Heart right ventricle (tissue), 16 donors: ENCODE data around the gene TMPRSS9. TPM values are rescaled to one million over a fixed set of nuclear protein-coding genes. Genes with fewer than 3 reads are reported as not detected.
A peak's percentile ranks its signal among the peaks of the same experiment; 100 is the strongest.

Source experiments
- ATAC-seq, 8 donors: fragments of 200-7000 bp; cut with Tn5 transposase; one replicate each; pipeline ENCODE4 v1.9.1; 2020; ENCODE audit warnings: mild to moderate bottlenecking in 8 of 8, moderate library complexity in 8 of 8, moderate number of reproducible peaks in 1 of 8
- DNase-seq, 2 donors: peaks; one replicate each; pipeline ENCODE4 v3.0.0-alpha.2; 2020
- H3K27ac ChIP-seq, 10 donors: fragments of 200-600 bp; sonication (generic) in 2 of 10; one replicate each; pipeline versions ENCODE4 v1.5.0 to v1.8.0; 2020 to 2022; ENCODE audit warnings: mild to moderate bottlenecking in 3 of 10
- H3K27me3 ChIP-seq, 7 donors: fragments of 200-600 bp; one replicate each; pipeline ENCODE4 v1.8.0; 2021 to 2022; ENCODE audit warnings: mild to moderate bottlenecking in 2 of 7
- H3K36me3 ChIP-seq, 9 donors: fragments of 200-600 bp; sonication (generic) in 1 of 9; one replicate each; pipeline versions ENCODE4 v1.5.0 to v1.8.0; 2020 to 2022; ENCODE audit warnings: mild to moderate bottlenecking in 2 of 9
- H3K4me1 ChIP-seq, 9 donors: fragments of 200-600 bp; sonication (generic) in 1 of 9; one replicate each; pipeline versions ENCODE4 v1.5.0 to v1.8.0; 2020 to 2022; ENCODE audit warnings: mild to moderate bottlenecking in 4 of 9
- H3K4me3 ChIP-seq, 10 donors: fragments of 200-600 bp; sonication (generic) in 2 of 10; one replicate each; pipeline versions ENCODE4 v1.5.0 to v1.8.0; 2020 to 2022; ENCODE audit warnings: mild to moderate bottlenecking in 7 of 10, moderate library complexity in 2 of 10
- H3K9me3 ChIP-seq, 11 donors: fragments of 200-600 bp in 10 of 11; sonication (generic) in 2 of 11; one replicate each; pipeline versions ENCODE4 v1.5.0 to v1.8.0; 2013 to 2022; ENCODE audit warnings: mild to moderate bottlenecking in 2 of 11, control low read depth in 1 of 11, moderate library complexity in 1 of 11
- WGBS, 2 donors: extraction: QIAGEN DNeasy Blood & Tissue Kit; methylation state at CpG; one replicate each; pipeline ENCODE4 v1.1.7; 2013; ENCODE audit warnings: inconsistent platforms in 1 of 2; 5-methylcytosine and 5-hydroxymethylcytosine counted together
- intact Hi-C, 10 donors: fragments of 100-400 bp; cut with DNase I; formaldehyde crosslinking; loops; one replicate each; pipeline versions ENCODE4 v1.11.1 to v1.14.2; 2022
- polyA plus RNA-seq, 2 donors: library from polyadenylated mRNA; stranded (reverse); fragments of 200-250 nt; gene quantifications; one replicate each; pipeline ENCODE4 v1.2.3, GENCODE V29; 2013
- total RNA-seq, 10 donors: library from RNA; stranded (reverse); fragmentation: NEBNext Ultra II Directional in 3 of 10; extraction: Animal tissue kit (Norgen Biotek cat#: 25700) in 3 of 10; gene quantifications; one replicate each; pipeline versions ENCODE4 v1.2.1 to v1.2.4, GENCODE V29; 2021 to 2023
- TF ChIP-seq, protein P1 (sequence below), 9 donors: fragments of 200-600 bp; sonication (generic) in 2 of 9; IDR thresholded peaks; one replicate each; pipeline versions ENCODE4 v1.5.0 to v1.8.0; 2021 to 2022; ENCODE audit warnings: antibody characterized with exemption in 9 of 9, mild to moderate bottlenecking in 5 of 9, moderate library complexity in 1 of 9
- donor health status: Arrhythmogenic right ventricular cardiomyopathy.
- donor health status: ischemic (EF 13 %, LVEDD 7.1; RV severe dilation, severe dysfunction).
- donor health status: healthy with polysubstance abuse.
- donor health status: DM: no; HTN: yes; CAD: no.
- donor health status: DM: no; HTN: no; CAD: no.
- donor health status: ischemic (EF 25% LVEDD 6.9; RV normal size, moderate dysfunction).
- donor health status: ischemic (EF 25% LVEDD 5.7; RV mildly dilated, moderate dysfunction).
- donor health status: healthy.
- donor health status: DM: yes; HTN: yes; CAD: no.
- donor health status: Ischemic cardiomyopathy.
- donor health status: ischemic (EF 35%, LVEDD 5.7; RV mildly dilated, moderate dysfunction).
- donor health status: nonischemic (EF 11% LVEDD 7.7; RV severe dilation, severe dysfunction).
- donor health status: DM: yes; HTN: yes; CAD: no.
- donor health status: PGD.
- donor health status: ischemic (EF 29% LVEDD 5.4; RV normal size, mild dysfunction).
- donor health status: nonischemic (EF 23%, LVEDD 6.1; RV moderate dilation, normal function).

Gene TMPRSS9
- total and polyA plus RNA-seq, 12 donors: 0.01 TPM; not detected in 11

DNA sequence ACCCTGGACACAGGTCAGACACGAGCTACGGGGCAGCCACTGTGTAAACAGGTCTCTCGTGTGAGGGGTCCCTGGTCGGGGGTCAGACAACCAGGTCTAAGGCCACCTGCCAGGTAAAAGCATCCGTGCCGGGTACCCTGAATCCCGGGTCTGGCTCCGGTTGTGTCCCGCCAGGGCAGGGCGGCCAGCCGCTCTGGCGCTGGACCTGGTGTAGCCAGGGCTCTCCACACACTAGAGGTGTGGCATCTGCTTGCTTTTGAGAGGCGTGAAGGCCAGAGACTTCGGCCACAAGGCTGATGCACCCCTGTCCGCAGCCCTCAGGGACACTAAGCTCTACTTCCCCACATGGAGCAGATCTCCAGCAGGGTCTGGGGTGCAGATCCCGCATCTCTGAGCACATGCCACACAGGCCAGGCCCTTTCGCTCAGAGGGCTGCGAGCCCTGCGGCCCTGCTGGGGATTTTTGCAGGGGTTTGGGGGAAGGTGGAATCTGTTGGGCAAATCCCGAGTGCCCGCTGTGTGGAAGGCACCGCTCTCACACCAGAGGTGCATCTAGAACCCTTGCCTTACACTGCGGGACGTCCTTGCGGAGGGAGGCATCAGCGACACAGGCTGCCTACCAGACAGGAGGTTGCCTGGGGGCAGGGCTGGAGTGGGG lies 81.2 kb downstream of the TMPRSS9 start:
- no peaks in the 10 kb centered on the region for H3K9me3 ChIP-seq
- TF ChIP-seq, protein P1, sequence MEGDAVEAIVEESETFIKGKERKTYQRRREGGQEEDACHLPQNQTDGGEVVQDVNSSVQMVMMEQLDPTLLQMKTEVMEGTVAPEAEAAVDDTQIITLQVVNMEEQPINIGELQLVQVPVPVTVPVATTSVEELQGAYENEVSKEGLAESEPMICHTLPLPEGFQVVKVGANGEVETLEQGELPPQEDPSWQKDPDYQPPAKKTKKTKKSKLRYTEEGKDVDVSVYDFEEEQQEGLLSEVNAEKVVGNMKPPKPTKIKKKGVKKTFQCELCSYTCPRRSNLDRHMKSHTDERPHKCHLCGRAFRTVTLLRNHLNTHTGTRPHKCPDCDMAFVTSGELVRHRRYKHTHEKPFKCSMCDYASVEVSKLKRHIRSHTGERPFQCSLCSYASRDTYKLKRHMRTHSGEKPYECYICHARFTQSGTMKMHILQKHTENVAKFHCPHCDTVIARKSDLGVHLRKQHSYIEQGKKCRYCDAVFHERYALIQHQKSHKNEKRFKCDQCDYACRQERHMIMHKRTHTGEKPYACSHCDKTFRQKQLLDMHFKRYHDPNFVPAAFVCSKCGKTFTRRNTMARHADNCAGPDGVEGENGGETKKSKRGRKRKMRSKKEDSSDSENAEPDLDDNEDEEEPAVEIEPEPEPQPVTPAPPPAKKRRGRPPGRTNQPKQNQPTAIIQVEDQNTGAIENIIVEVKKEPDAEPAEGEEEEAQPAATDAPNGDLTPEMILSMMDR (IDR thresholded peaks at IDR 0.05): no peak
- H3K4me1 ChIP-seq: no peaks in the 10 kb centered on the region
- no peak for ATAC-seq
- no peaks in the 10 kb centered on the region for H3K27me3 ChIP-seq
- 96 to 98% methylated on average over 26 of the region's 26 CpGs for WGBS, 2 donors
- no peak overlapping the region for H3K4me3 ChIP-seq
- H3K27ac ChIP-seq: no peak overlapping the region
- DNase-seq: no peak
- intact Hi-C loops: no loop called here
- H3K36me3 ChIP-seq: peaks cover 0 to 62% (median 15%) of the 10 kb centered on the region in 9 donors

- no peaks in the 10 kb centered on the region for H3K4me1 ChIP-seq
- H3K36me3 ChIP-seq: peaks cover 0 to 48% (median under 1%) of the 10 kb centered on the region in 9 donors
- intact Hi-C loops: no loop called here
- no peaks in the 10 kb centered on the region for H3K27me3 ChIP-seq
- TF ChIP-seq, protein P1 (IDR thresholded peaks at IDR 0.05): no peak
- WGBS, 2 donors: 93 to 97% methylated on average over 17 to 22 of the region's 22 CpGs
- H3K9me3 ChIP-seq: no peaks in the 10 kb centered on the region
- DNase-seq (no peak), ATAC-seq (no peak)
- no peak overlapping the region for H3K27ac ChIP-seq
- no peak overlapping the region for H3K4me3 ChIP-seq
Measured at GRCh38 chr19:2443116-2443784, 83.2 kb downstream of the TMPRSS9 start.

- ATAC-seq: no peak
- Histone ChIP-seq H3K27me3 (no peaks in the 10 kb centered on the region), H3K27ac (no peak overlapping the region), H3K4me1 (no peaks in the 10 kb centered on the region), H3K36me3 (peaks cover 0 to 43% (median 0%) of the 10 kb centered on the region in 9 donors), H3K9me3 (no peaks in the 10 kb centered on the region), H3K4me3 (no peak overlapping the region)
- TF ChIP-seq, protein P1 (IDR thresholded peaks at IDR 0.05): no peak
- DNase-seq: no peak
- WGBS, 2 donors: 91% methylated on average over 17 of the region's 17 CpGs
- intact Hi-C loops: no loop called here
Measured at GRCh38 chr19:2443785-2444182, 83.7 kb downstream of the TMPRSS9 start.

GRCh38 chr19:2444251-2445002 lies 84.4 kb downstream of the TMPRSS9 start:
- intact Hi-C loops: no loop called here
- DNase-seq: no peak

More at GRCh38 chr19:2444251-2445002, 84.4 kb downstream of the TMPRSS9 start:
- WGBS, 2 donors: 93 to 96% methylated on average over 34 of the region's 34 CpGs
- Histone ChIP-seq H3K4me3 (no peak overlapping the region), H3K27me3 (no peaks in the 10 kb centered on the region), H3K9me3 (no peaks in the 10 kb centered on the region), H3K36me3 (peaks cover 0 to 43% (median 0%) of the 10 kb centered on the region in 9 donors), H3K27ac (no peak overlapping the region), H3K4me1 (no peaks in the 10 kb centered on the region)
- TF ChIP-seq, protein P1 (IDR thresholded peaks at IDR 0.05): no peak
- peak in 1 of 8 donors; percentile 11 for ATAC-seq
